ENCODE measurements around the gene AUTS2.
A peak's percentile ranks its signal among the peaks of the same experiment; 100 is the strongest.

The AUTS2 gene

GRCh38 chr7:70574970-70575799, 976.9 kb downstream of the AUTS2 start:
- Mint-ChIP-seq H3K36me3 (ENCODE audit: low read depth) (peaks cover 13% of the 10 kb centered on the region), H3K27ac (peak overlapping the region; percentile 67 to 71 (median 67)), H3K9me3 (no peaks in the 10 kb centered on the region), H3K4me1 (peaks cover 74% of the 10 kb centered on the region), H3K4me3 (peak overlapping the region in 2 of 3 experiments; percentile 31 to 57), H3K27me3 (ENCODE audit: low read depth) (no peaks in the 10 kb centered on the region)
- no peak for TF ChIP-seq CTCF (IDR thresholded peaks at IDR 0.05; ENCODE audit: unreplicated experiment in 3 of 3)

GRCh38 chr7:70577078-70577477, 978.8 kb downstream of the AUTS2 start:
- no peak for TF ChIP-seq CTCF (IDR thresholded peaks at IDR 0.05; ENCODE audit: unreplicated experiment in 3 of 3)
- H3K4me1 Mint-ChIP-seq: peaks cover 58% of the 10 kb centered on the region
- H3K4me3 Mint-ChIP-seq: no peak overlapping the region
- no peak overlapping the region for H3K27ac Mint-ChIP-seq
- peaks cover 13% of the 10 kb centered on the region for H3K36me3 Mint-ChIP-seq (ENCODE audit: low read depth)
- no peaks in the 10 kb centered on the region for H3K9me3 Mint-ChIP-seq
- no peaks in the 10 kb centered on the region for H3K27me3 Mint-ChIP-seq (ENCODE audit: low read depth)

- no peaks in the 10 kb centered on the region for H3K9me3 Mint-ChIP-seq
- no peak overlapping the region for H3K27ac Mint-ChIP-seq
- TF ChIP-seq CTCF (IDR thresholded peaks at IDR 0.05; ENCODE audit: unreplicated experiment in 3 of 3): no peak
- H3K4me3 Mint-ChIP-seq: no peak overlapping the region
- H3K27me3 Mint-ChIP-seq (ENCODE audit: low read depth): no peaks in the 10 kb centered on the region
- H3K4me1 Mint-ChIP-seq: peaks cover 59% of the 10 kb centered on the region
- peaks cover 8% of the 10 kb centered on the region for H3K36me3 Mint-ChIP-seq (ENCODE audit: low read depth)
Observed at GRCh38 chr7:70578131-70578530, 979.9 kb downstream of the AUTS2 start.

DNA sequence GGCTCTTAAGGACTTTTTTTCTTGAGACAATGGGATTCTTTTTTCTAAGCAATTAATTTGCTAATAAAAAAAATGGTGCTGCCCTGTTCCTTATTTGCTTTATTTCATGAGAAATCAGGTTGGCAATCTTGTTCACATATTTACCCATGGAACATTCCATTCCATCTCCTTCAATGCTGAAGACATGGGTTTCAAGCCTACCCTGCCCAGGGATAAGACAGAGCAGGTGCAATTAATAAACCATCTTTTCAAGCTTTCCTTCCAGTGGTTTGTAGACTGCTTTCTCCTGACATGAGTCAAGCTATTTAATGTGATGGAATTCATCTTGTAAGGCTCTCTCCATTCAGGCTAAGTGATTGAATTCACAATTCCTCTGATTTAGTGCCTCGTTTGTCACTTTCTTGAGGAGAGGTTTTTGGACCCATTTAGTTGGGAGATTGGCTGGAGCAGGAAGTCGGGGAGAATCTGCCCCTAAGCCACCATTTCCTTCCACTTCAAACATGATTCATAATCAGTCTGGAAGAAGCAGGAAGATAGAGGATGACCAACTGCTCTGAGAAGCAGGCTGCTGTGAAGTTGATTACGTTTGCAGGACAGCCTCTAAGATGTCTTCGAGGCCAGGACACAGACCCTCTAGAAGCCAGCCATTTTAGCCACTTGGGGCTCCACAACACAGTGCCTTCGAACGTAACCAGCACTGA, 981.3 kb downstream of the AUTS2 start:
- no peaks in the 10 kb centered on the region for H3K36me3 Mint-ChIP-seq (ENCODE audit: low read depth)
- TF ChIP-seq CTCF (IDR thresholded peaks at IDR 0.05; ENCODE audit: unreplicated experiment in 3 of 3): no peak
- no peak overlapping the region for H3K4me3 Mint-ChIP-seq
- no peaks in the 10 kb centered on the region for H3K27me3 Mint-ChIP-seq (ENCODE audit: low read depth)
- no peaks in the 10 kb centered on the region for H3K9me3 Mint-ChIP-seq
- H3K27ac Mint-ChIP-seq: peak overlapping the region in 1 of 3 experiments; percentile 46
- peaks cover 59% of the 10 kb centered on the region for H3K4me1 Mint-ChIP-seq

DNA sequence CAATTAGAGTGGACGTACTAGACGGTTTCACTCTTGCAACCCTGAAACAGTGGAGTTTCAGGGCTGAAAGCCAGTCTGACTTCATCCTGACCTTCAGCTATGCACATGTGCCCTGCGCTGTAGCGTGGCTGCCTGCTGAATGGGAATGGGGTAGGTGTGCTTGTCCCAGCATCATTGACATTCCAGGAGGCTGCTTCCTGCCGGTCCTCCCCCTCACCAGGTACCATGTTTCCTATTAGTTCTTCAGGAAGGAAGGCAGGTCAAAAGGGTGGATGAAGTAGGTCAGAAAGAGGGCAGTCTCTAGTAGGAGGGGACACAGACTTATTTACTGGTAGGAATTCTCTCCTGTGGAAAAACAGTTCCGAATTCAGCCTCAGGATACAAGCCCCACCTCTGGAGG, 981.9 kb downstream of the AUTS2 start:
- Mint-ChIP-seq H3K9me3 (no peaks in the 10 kb centered on the region), H3K4me3 (no peak overlapping the region), H3K36me3 (ENCODE audit: low read depth) (no peaks in the 10 kb centered on the region), H3K4me1 (peaks cover 58% of the 10 kb centered on the region), H3K27me3 (ENCODE audit: low read depth) (no peaks in the 10 kb centered on the region), H3K27ac (peak overlapping the region in 1 of 3 experiments; percentile 46)
- TF ChIP-seq CTCF (IDR thresholded peaks at IDR 0.05; ENCODE audit: unreplicated experiment in 3 of 3): no peak
